Suprapubic skin (tissue), 4 donors: ENCODE results near the gene SULT1A4.
"Not testable (repeated sequence)": the region's sequence is repeated elsewhere in the genome, so short reads cannot be mapped to it uniquely, and the experiment has no call there.

Experiments
- POLR2A ChIP-seq, 2 donors: fragments of 450-650 bp; IDR thresholded peaks; one replicate each; pipeline ENCODE4 v1.6.1; 2017; ENCODE audit warnings: antibody characterized with exemption in 2 of 2, mild to moderate bottlenecking in 2 of 2, moderate library complexity in 2 of 2
- POLR2AphosphoS5 ChIP-seq, 3 donors: sonication (generic); formaldehyde crosslinking; IDR thresholded peaks; one replicate each; pipeline ENCODE4 v1.6.1; 2017; ENCODE audit warnings: antibody characterized with exemption in 3 of 3
- TF ChIP-seq, protein P1 (sequence below), 2 donors: fragments of 200-600 bp in 1 of 2; fragments of 450-650 bp in 1 of 2; sonication (generic) in 1 of 2; IDR thresholded peaks; one replicate each; pipeline ENCODE4 v1.5.1; 2016 to 2019; ENCODE audit warnings: antibody characterized with exemption in 2 of 2, mild to moderate bottlenecking in 1 of 2, moderate library complexity in 1 of 2

DNA sequence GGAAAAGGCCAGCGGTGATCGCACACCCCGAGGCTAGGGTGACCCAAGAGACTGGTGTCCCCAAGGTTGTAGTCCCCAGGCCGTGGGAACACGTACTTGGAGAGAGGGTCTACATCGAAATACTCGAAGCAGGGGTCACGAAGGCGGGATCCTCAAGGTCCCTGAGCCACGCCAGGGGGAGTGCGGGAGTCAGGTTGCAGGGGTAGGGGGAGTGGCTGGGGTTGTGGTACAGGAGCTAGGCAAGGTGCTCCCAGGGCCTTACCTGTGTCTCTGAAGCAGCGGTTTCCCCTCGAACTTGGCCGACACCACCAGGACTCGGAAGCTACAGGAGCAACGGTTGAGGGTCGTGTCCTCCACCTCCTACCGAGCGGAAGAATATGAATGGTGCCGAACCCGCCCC, 6.0 kb upstream of the SULT1A4 start:
- TF ChIP-seq POLR2A, POLR2AphosphoS5 (IDR thresholded peaks at IDR 0.05): not testable (repeated sequence)
- TF ChIP-seq, protein P1, sequence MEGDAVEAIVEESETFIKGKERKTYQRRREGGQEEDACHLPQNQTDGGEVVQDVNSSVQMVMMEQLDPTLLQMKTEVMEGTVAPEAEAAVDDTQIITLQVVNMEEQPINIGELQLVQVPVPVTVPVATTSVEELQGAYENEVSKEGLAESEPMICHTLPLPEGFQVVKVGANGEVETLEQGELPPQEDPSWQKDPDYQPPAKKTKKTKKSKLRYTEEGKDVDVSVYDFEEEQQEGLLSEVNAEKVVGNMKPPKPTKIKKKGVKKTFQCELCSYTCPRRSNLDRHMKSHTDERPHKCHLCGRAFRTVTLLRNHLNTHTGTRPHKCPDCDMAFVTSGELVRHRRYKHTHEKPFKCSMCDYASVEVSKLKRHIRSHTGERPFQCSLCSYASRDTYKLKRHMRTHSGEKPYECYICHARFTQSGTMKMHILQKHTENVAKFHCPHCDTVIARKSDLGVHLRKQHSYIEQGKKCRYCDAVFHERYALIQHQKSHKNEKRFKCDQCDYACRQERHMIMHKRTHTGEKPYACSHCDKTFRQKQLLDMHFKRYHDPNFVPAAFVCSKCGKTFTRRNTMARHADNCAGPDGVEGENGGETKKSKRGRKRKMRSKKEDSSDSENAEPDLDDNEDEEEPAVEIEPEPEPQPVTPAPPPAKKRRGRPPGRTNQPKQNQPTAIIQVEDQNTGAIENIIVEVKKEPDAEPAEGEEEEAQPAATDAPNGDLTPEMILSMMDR (IDR thresholded peaks at IDR 0.05): not testable (repeated sequence)
